Gastrocnemius medialis (tissue), 4 donors: ENCODE measurements around the gene SH3PXD2B. TPM values are rescaled to one million over a fixed set of nuclear protein-coding genes. Genes with fewer than 3 reads are reported as not detected.
"Not testable (repeated sequence)": the region's sequence is repeated elsewhere in the genome, so short reads cannot be mapped to it uniquely, and the experiment has no call there.

ENCODE experiments used
- ATAC-seq, 2 donors: fragments of 150-250 bp; one replicate each; pipeline ENCODE4 v1.9.1; 2016
- DNase-seq, 2 donors: peaks; one replicate each; pipeline ENCODE4 v3.0.0-alpha.2; 2019
- H3K27ac ChIP-seq, 4 donors: fragments of 200-600 bp; sonication (generic); 1 replicate in 1 of 4; 2 replicates in 3 of 4; pipeline ENCODE4 v1.5.1; 2016 to 2018; ENCODE audit warnings: mild to moderate bottlenecking in 2 of 4, moderate library complexity in 1 of 4
- H3K27me3 ChIP-seq, 3 donors: fragments of 200-600 bp; sonication (generic) in 2 of 3; 1 replicate in 1 of 3; 2 replicates in 2 of 3; pipeline versions ENCODE4 v1.5.1 to v1.6.0; 2016 to 2019; ENCODE audit warnings: mild to moderate bottlenecking in 1 of 3, moderate library complexity in 1 of 3
- H3K36me3 ChIP-seq, 2 donors: fragments of 200-600 bp; sonication (generic) in 1 of 2; one replicate each; pipeline ENCODE4 v1.5.1; 2017 to 2018
- H3K4me1 ChIP-seq, 2 donors: fragments of 200-600 bp; sonication (generic) in 1 of 2; one replicate each; pipeline ENCODE4 v1.5.1; 2016 to 2017; ENCODE audit warnings: mild to moderate bottlenecking in 2 of 2
- H3K4me3 ChIP-seq, 4 donors: fragments of 200-600 bp; sonication (generic) in 3 of 4; 1 replicate in 1 of 4; 2 replicates in 3 of 4; pipeline ENCODE4 v1.5.1; 2016 to 2019; ENCODE audit warnings: mild to moderate bottlenecking in 2 of 4
- H3K9me3 ChIP-seq, 3 donors: fragments of 200-600 bp; sonication (generic) in 2 of 3; 1 replicate in 1 of 3; 2 replicates in 2 of 3; pipeline ENCODE4 v1.5.1; 2016 to 2019
- POLR2A ChIP-seq, 2 donors: fragments of 450-650 bp; IDR thresholded peaks; one replicate each; pipeline ENCODE4 v1.6.1; 2017; ENCODE audit warnings: antibody characterized with exemption in 2 of 2, mild to moderate bottlenecking in 2 of 2, moderate library complexity in 2 of 2
- in situ Hi-C, 4 donors: fragments of 200-750 bp; cut with MboI; loops; one replicate each; pipeline versions ENCODE4 v1.15.0 to v1.8.0; 2017; ENCODE audit warnings: low sequenced_read_pairs in 4 of 4
- intact Hi-C: fragments of 100-400 bp; cut with DNase I; formaldehyde crosslinking; loops from one replicate; pipeline ENCODE4 v1.15.1; 2023; ENCODE audit warnings: low total_unique reads
- total RNA-seq, 4 donors: library from RNA; depleted of rRNA; stranded (reverse); fragments of >200 nt; gene quantifications; one replicate each; pipeline versions ENCODE4 v1.1.0 to v1.2.3, GENCODE V29; 2016
- TF ChIP-seq, protein P1 (sequence below), 5 experiments: fragments of 450-650 bp in 3 of 5; fragments of 200-600 bp in 2 of 5; sonication (generic) in 2 of 5; IDR thresholded peaks in 4 of 5; conservative IDR thresholded peaks in 1 of 5; 1 replicate in 4 of 5; 2 replicates in 1 of 5; pipeline ENCODE4 v1.5.1; 2016 to 2019; ENCODE audit warnings: antibody characterized with exemption in 5 of 5, mild to moderate bottlenecking in 3 of 5, moderate library complexity in 3 of 5

SH3PXD2B gene
- total RNA-seq, 4 donors from 2014 or later, result 2.7 to 10.2 (median 4.2) TPM

DNA sequence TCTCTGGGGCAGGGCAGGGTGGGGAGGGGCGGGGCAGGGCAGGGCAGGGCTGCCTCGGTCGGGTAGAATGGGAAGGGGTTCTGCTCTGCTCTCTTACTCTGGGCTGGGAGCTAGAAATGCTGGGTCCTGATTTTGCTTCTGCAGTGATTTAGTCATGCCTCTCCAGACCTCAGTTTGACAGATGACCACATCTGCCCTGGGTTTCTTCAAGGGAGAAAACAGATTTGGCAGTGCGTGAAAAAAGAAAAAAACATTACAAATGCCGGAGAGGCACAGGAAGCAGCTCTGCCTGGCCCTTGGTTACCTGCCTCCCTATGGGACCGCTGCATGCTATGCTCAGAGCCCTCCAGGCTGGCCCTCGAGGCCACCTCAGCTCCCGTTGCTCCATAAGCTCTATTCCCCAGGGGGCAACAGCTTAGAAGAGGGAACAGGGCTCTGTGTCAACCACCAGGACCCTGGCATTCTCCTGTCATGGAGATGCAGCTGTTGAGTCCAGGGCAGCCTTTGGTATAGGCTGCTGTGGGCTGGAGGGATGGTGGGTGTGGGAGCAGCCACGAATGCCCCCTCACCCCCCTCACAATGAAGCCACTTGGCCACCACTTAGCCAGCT, 117.5 kb downstream of the SH3PXD2B start:
- Histone ChIP-seq H3K36me3 (no peaks in the 10 kb centered on the region), H3K27ac (no peak overlapping the region), H3K9me3 (no peaks in the 10 kb centered on the region), H3K4me3 (no peak overlapping the region), H3K27me3 (no peaks in the 10 kb centered on the region), H3K4me1 (no peaks in the 10 kb centered on the region)
- intact Hi-C loops (no loop called here), in situ Hi-C loops (no loop called here)
- no peak for ATAC-seq
- TF ChIP-seq POLR2A (IDR thresholded peaks at IDR 0.05), result no peak
- TF ChIP-seq, protein P1, sequence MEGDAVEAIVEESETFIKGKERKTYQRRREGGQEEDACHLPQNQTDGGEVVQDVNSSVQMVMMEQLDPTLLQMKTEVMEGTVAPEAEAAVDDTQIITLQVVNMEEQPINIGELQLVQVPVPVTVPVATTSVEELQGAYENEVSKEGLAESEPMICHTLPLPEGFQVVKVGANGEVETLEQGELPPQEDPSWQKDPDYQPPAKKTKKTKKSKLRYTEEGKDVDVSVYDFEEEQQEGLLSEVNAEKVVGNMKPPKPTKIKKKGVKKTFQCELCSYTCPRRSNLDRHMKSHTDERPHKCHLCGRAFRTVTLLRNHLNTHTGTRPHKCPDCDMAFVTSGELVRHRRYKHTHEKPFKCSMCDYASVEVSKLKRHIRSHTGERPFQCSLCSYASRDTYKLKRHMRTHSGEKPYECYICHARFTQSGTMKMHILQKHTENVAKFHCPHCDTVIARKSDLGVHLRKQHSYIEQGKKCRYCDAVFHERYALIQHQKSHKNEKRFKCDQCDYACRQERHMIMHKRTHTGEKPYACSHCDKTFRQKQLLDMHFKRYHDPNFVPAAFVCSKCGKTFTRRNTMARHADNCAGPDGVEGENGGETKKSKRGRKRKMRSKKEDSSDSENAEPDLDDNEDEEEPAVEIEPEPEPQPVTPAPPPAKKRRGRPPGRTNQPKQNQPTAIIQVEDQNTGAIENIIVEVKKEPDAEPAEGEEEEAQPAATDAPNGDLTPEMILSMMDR (IDR thresholded peaks at IDR 0.05 in 4 of 5, conservative IDR thresholded peaks at IDR 0.05 in 1 of 5), result no peak
- DNase-seq, result no peak

DNA sequence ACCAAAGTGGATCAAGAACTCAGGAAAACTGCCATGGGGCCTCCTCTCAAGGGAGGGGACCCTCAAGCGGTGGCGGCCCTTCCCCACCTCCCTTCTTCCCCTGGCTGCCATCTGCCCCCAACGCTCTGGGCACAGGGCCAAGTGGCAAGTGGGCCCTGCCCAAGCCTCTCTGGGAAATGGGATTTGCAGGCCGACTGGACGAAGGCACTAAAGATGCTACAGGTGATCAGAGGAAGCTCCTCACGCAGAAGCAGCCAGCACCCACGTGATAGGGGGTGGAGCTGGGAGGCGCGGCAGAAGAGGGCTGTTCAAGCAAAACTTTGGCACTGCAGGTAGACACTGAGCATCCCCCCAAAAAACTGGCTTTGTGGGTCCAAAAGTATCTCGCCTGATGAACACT, 118.1 kb downstream of the SH3PXD2B start:
- H3K27ac ChIP-seq, result no peak overlapping the region
- TF ChIP-seq, protein P1 (IDR thresholded peaks at IDR 0.05 in 4 of 5, conservative IDR thresholded peaks at IDR 0.05 in 1 of 5), result no peak
- no peak for TF ChIP-seq POLR2A (IDR thresholded peaks at IDR 0.05)
- no peaks in the 10 kb centered on the region for H3K36me3 ChIP-seq
- DNase-seq, result no peak
- H3K4me3 ChIP-seq, result no peak overlapping the region
- in situ Hi-C loops (no loop called here), intact Hi-C loops (no loop called here)
- ATAC-seq, result no peak
- no peaks in the 10 kb centered on the region for H3K4me1 ChIP-seq
- H3K9me3 ChIP-seq, result no peaks in the 10 kb centered on the region
- no peaks in the 10 kb centered on the region for H3K27me3 ChIP-seq

DNA sequence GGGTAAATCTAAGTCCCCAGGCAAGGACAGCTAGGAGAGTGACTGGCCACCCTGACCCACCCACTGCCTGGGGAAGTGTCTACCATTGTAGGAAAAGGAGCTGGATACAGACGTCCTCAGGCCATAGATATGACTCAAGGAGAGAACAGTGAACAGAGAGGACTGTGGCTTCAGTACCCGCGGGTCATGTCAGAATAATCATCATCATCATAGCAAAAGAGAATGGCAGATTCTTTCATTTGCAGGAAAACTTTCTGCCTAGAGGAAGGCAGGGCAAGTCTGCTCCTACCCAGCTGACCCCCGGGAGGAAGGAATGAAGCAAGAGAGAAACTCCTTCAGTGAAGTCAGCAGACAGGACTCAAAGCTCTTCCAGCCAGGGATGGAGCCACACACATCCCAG, 118.6 kb downstream of the SH3PXD2B start:
- TF ChIP-seq, protein P1 (IDR thresholded peaks at IDR 0.05 in 4 of 5, conservative IDR thresholded peaks at IDR 0.05 in 1 of 5), result no peak
- no peak for TF ChIP-seq POLR2A (IDR thresholded peaks at IDR 0.05)
- intact Hi-C loops, result no loop called here
- DNase-seq (no peak), ATAC-seq (no peak)
- Histone ChIP-seq H3K9me3 (no peaks in the 10 kb centered on the region), H3K4me3 (no peak overlapping the region), H3K36me3 (no peaks in the 10 kb centered on the region), H3K4me1 (no peaks in the 10 kb centered on the region), H3K27ac (no peak overlapping the region), H3K27me3 (no peaks in the 10 kb centered on the region)
- in situ Hi-C loops, result no loop called here

DNA sequence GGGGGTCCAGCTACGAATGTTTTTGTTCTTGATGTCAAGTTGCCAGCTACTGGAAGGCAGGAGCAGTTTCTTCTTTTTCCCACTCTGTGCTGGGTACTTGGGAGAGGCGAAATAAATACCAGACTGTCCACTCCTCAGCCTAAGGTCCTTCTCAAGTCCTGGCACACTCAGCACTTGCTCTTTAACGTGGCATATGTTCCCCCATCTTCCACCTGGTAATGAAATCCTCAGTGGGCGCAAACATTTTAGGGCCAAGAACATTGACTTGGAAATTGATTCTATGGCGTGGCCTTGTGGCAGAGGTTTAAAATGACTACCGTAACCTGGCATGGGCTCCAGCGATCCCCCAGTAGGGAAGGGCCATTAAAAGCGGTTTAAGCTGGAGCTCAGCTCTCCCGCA, 119.7 kb downstream of the SH3PXD2B start:
- DNase-seq (no peak), ATAC-seq (no peak)
- Histone ChIP-seq H3K27ac (no peak overlapping the region), H3K9me3 (no peaks in the 10 kb centered on the region), H3K4me3 (no peak overlapping the region), H3K27me3 (no peaks in the 10 kb centered on the region), H3K36me3 (no peaks in the 10 kb centered on the region), H3K4me1 (no peaks in the 10 kb centered on the region)
- no peak for TF ChIP-seq POLR2A (IDR thresholded peaks at IDR 0.05)
- TF ChIP-seq, protein P1 (IDR thresholded peaks at IDR 0.05 in 4 of 5, conservative IDR thresholded peaks at IDR 0.05 in 1 of 5), result no peak
- in situ Hi-C loops, result no loop called here
- intact Hi-C loops, result no loop called here

DNA sequence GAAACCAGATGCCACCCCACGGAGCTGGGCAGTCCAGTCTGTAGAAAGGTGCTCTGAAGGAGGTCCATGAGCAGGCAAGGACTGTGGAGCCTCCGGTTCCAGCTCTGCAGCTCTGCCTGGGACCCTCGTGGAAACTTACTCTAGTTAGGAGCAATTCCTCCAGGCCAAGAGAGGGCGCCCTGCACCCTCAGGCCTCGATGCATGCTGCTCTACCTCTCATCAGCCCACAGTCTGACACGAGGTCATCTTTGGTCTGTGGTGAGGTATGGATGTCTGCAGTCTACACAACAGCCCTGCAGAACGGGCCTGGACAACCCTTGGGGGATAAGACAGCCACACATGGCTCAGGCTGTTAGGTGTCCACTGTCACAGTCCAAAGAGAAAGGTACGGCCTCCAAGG, 120.1 kb downstream of the SH3PXD2B start:
- ATAC-seq, result no peak
- TF ChIP-seq, protein P1 (IDR thresholded peaks at IDR 0.05 in 4 of 5, conservative IDR thresholded peaks at IDR 0.05 in 1 of 5), result no peak
- TF ChIP-seq POLR2A (IDR thresholded peaks at IDR 0.05), result no peak
- intact Hi-C loops (no loop called here), in situ Hi-C loops (no loop called here)
- no peak overlapping the region for H3K27ac ChIP-seq
- H3K36me3 ChIP-seq, result no peaks in the 10 kb centered on the region
- no peak overlapping the region for H3K4me3 ChIP-seq
- H3K9me3 ChIP-seq, result no peaks in the 10 kb centered on the region
- no peak for DNase-seq
- no peaks in the 10 kb centered on the region for H3K4me1 ChIP-seq
- no peaks in the 10 kb centered on the region for H3K27me3 ChIP-seq

DNA sequence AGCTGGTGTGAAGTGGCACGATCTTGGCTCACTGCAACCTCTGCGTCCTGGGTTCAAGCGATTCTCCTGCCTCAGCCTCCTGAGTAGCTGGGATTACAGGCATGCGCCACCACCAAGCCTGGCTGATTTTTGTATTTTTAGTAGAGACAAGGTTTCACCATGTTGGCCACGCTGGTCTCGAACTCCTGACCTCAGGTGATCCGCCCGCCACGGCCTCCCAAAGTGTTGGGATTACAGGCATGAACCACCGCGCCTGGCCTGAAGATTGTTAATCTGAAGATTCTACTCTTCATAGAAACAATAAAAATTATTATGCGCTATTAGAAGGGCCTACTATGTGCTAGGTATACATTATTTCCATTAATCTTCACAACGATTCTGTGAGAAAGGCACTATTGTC, 127.4 kb downstream of the SH3PXD2B start:
- DNase-seq, H3K36me3 ChIP-seq, H3K4me1 ChIP-seq, H3K4me3 ChIP-seq, H3K9me3 ChIP-seq, H3K27ac ChIP-seq, in situ Hi-C loops, H3K27me3 ChIP-seq, ATAC-seq, intact Hi-C loops: not testable (repeated sequence)
